ENCODE data around the gene DDX20.
A peak's percentile ranks its signal among the peaks of the same experiment; 100 is the strongest.
"Not testable (repeated sequence)": the region's sequence is repeated elsewhere in the genome, so short reads cannot be mapped to it uniquely, and the experiment has no call there.

Gene DDX20

DNA sequence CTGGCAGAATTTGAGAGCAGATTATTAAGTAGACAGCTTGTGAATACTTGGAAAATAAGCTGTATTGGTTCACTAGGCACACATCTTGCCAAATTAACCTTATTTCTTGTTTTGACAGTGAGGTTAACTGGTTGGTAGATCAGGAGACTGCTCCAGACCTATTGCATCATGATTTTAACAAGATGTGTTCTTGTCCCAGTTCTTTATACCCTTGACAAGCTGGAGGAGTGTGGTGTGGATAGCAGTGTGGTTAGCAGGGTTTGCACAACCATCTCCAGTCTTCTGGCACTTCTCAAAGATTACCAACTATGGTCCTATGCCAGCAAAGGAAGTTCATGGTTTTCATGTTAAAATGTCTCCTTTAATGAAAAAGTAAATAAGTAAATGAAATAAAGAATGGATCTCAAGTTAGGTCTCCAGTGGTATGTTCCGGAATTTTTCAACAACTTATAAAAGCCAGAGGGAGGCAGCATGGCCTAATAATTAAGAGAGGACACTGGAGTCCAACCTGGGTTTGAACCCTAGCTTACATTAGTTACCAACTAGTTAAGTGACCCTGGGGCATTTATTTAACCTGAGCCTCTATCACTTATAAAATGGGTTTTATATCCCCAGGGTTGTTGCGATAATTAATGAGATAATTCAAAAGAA lies 34.1 kb downstream of the DDX20 start:
- DNase-seq, result peak; percentile 87

GRCh38 chr1:111791776-111792175 lies 36.1 kb downstream of the DDX20 start:
- no peak for DNase-seq

DNA sequence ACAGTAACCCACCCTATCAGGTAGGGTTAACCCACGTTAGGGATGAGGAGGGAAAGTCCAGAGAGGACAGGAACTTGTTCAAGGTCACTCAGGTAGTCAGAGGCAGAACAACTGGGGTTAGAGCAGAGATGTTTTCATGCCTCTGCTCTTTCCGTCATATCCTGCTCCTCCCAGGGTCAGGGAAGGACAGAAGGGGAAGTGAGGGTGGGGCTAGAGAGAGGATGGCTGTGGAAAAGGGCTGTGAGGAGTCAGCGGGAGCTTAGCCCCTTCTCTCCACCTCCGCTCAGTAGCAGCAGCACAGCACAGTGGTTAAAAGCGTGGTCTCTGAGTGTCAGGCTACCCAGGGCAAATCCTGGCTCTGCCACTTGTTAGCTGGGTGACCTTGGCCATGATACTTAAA lies 36.5 kb downstream of the DDX20 start:
- DNase-seq, result no peak

DNA sequence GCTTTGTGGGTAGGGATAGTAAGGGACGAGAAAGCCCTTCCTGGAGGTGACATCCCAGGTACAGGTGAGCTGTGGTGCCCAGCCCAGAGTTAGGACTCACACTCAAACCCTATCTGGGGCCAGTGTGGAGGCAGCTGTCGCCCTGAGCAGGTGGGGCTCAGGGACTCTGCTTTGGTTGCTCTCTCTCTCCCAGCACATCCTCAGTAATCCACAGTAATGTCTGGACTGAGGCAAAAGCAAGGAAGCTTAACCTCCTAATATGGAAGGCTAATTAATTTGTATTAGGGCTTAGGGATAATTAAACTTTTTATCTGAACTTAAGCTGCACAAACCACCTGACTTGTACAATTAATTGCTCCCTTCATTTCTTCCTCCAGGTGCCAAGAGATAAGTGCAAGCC lies 38.2 kb downstream of the DDX20 start:
- no peak for DNase-seq

- DNase-seq, result no peak
Observed at GRCh38 chr1:111795401-111795800, 39.7 kb downstream of the DDX20 start.

GRCh38 chr1:111798580-111798979 lies 42.9 kb downstream of the DDX20 start:
- no peak for DNase-seq

DNA sequence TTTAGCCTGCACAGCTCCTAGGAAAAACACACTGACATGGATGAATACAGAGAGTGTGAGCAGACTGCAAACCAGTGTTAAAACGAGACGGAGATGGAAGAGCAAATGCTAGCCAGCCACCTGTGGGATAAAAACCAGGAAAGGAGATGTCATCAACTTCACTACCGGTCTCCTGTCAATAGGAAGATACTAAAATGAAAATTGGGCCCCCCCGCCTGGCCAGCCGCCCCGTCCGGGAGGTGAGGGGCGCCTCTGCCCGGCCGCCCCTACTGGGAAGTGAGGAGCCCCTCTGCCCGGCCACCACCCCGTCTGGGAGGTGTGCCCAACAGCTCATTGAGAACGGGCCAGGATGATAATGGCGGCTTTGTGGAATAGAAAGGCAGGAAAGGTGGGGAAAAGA lies 44.0 kb downstream of the DDX20 start:
- DNase-seq, result not testable (repeated sequence)

DNA sequence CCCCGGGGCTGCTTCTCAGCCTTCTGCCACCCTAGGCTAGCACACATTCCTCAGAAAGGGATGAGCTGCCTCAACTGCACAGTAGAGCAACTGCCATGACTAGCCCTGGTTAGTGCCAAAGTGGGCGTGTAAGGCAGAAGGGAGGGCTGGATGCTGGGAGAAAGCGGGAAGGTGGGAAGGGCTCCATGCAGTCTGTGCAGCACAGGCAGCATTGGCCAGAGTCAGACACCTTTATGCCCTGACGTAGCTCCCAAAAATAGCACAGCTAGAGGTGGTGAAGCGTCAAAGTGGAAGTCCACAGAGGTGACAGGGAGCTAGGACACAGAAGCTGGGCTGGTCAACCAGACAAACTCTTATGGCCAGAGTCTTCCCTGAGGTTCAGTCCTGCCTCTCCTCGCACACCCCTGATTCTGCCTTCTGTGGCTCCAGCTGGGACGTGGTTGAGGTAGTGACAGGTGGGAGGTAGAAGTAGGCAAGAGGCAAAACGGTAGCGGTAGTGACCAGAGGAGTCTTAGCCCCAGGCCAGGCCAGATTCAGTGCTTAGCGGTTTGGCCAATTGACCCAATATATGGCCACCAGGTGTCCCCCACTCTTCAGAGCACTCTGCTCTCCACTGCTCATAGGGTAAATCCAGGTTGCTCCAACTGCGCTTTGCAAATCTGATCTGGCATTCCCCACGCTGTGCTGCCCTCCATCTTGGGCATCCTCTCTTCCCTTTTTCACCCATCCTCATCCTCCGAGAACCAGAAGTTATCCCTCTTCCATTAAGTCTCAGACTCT lies 45.6 kb downstream of the DDX20 start:
- DNase-seq, result no peak

DNA sequence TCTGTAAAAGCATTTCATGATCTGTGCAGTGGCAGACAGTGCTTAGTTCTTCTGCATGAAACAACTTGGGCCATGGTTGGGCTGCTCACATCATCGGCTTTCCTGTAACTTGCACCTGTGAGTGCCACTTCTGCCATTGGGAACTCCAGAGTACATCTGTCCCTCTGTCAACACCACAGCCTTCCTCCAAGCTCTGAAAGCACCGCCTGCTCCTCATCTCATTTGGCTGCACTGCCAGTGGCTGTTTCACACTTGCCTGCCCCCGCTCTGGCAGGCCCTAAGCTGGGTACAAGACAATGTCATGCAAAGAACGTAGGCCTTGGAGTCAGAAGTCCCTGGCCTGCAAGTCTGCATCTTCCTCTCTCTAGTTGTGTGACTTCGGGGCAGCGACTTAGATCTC lies 46.4 kb downstream of the DDX20 start:
- no peak for DNase-seq

DNA sequence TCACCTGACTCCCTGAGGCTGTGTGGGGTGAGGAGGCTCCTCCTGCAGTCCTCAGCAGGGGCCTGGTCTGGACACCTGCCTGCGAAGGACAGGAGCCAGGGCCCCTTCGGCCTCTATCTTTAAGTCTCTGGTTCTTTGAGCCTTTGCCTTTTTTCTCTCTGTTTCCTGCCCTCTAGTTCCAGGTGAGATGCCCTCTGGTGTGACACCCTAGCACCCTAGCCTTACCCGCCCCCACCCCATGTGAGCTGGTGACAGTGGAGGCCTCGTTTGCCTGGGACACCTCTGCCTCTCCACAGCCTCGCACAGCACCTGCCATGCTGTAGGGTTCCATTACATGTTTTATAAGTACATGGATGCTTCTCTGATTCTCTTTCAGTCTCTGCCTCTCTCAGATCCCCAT lies 47.3 kb downstream of the DDX20 start:
- no peak for DNase-seq

DNA sequence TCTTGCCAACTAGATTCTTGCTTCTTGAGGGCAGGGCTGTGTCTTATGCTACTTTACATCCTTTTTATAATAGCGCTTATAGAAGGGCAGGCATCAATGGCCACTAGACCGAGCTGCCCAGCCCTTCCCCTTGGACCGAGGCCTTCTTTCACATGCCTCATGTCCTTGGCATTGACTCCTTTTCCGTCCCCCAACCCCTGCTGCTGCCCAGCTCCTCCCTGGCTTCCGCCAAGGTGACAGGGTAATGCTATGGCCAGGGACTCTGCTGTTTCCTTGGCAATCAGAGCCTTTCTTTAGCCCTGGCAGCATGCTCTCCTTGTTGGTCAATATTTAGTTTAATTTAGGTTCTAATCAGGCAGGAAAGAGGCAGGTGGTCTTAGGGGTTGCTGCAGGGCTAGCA lies 48.2 kb downstream of the DDX20 start:
- no peak for DNase-seq

DNA sequence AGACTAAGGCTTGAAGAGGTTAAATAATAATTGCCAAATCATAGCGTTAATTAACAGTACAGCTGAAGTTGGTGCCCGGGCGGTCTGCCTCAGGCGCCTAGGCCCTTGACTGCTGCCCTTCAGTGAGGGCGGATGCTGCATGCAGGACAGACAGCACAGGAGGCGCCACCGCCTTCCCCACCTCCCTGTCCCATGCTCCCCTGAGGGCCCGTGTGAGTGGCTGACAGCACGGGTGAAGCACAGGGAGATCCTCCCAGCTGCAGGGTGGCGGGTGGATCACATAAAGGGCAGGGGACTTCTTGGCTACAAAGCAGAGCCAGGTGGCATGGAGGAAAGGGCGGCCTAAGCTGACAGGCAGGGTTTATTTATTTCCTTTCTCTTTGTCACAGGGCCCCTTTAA lies 49.1 kb downstream of the DDX20 start:
- no peak for DNase-seq

- no peak for DNase-seq
Observed at GRCh38 chr1:111805251-111805650, 49.5 kb downstream of the DDX20 start.

DNA sequence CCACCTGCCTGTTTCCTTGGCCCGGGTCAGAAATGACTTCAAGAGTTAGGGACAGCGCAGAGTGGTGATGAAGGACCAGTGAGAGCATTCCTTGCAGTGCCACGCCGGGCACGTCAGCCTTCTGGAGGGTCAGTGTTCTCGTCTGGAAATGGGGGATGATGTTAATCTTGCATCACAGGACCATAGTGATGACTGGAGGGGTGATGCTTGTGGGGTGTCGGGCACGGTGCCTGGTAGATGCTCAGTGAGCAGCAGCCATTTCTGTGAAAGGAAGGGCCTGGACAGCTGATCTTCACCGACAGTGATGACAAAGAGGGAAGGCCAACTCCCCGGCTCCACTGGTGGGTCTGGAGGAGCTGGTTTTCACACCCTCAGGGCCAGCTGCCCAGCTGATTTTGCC lies 56.2 kb downstream of the DDX20 start:
- DNase-seq, result no peak

- no peak for DNase-seq
Observed at GRCh38 chr1:111812306-111812705, 56.6 kb downstream of the DDX20 start.

GRCh38 chr1:111813440-111814304 lies 58.0 kb downstream of the DDX20 start:
- peak; percentile 38 for DNase-seq

DNA sequence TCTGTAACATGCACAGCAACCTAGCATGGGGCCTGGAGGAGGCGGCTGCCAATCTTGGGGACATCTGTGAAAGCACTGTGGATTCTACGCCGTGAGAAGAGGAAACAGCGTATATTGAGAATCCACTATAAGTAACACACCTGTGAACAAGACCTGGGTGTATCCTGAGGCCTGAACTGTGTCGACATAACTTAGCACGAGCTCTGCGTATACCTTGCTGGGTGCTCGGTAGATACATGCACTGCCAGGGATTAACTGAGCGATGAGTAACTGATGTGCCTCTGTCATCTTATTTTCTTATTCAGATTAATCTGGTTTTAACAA lies 58.6 kb downstream of the DDX20 start:
- no peak for DNase-seq

DNA sequence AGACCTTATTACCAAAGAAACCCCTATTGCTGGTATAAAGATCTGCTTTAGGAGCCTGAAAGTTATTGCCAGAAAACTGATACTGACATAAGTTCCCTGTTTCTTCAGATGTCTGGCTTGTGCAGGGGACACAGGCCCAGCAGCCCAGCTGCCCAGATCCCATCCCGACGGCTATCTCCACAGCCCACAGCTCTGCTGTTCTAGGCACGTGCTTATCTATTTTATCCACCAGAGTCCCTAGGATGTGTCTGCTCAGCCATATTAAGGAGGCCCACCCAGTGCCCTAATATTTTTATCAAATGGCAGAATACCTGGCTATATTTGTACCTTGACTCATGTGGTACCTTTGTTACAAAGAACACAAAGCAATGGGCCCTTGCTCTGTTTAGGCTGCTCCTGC lies 58.9 kb downstream of the DDX20 start:
- no peak for DNase-seq

All from fibroblast of skin of scalp (primary cell).